C4-2B (cell line): ENCODE results near the gene ZNF200.

ENCODE experiments used
- H3K27ac ChIP-seq: fragments of 450-650 bp; 2 replicates; pipeline ENCODE4 v1.5.1; 2017
- CTCF ChIP-seq: fragments of 450-650 bp; conservative IDR thresholded peaks from 2 replicates; pipeline ENCODE4 v1.5.1; 2017; ENCODE audit warnings: mild to moderate bottlenecking
- ZFX ChIP-seq: fragments of 450-650 bp; IDR thresholded peaks from 2 replicates; pipeline ENCODE4 v1.6.1; 2017

ZNF200 gene

GRCh38 chr16:3234857-3235561 is at the start of gene ZNF200:
TSS of gene ZNF200 (minus strand) at chr16:3235158. CDS start at chr16:3233755, 1,403 bp downstream.
- TF ChIP-seq ZFX (peak; percentile 73; the same call in 1 of the 2 replicates), CTCF (no peak)

GRCh38 chr16:3283543-3284447 is 48.8 kb upstream of the ZNF200 start:
- peak overlapping the region; percentile 92 for H3K27ac ChIP-seq
- peak; percentile 78 for TF ChIP-seq ZFX
- TF ChIP-seq CTCF, result no peak

More at GRCh38 chr16:3234857-3235561, at the start of gene ZNF200:
- peak within 1 kb of the TSS; percentile 87 for H3K27ac ChIP-seq

GRCh38 chr16:3282730-3283542 is 48.0 kb upstream of the ZNF200 start, which contains the start of gene ZNF263:
TSS of gene ZNF263 (plus strand) at chr16:3283491. CDS start at chr16:3283819, 328 bp downstream.
- no peak for TF ChIP-seq ZFX
- no peak for TF ChIP-seq CTCF
- peak within 1 kb of the TSS; percentile 92 for H3K27ac ChIP-seq

- peak overlapping the region; percentile 92 for H3K27ac ChIP-seq
- no peak for TF ChIP-seq CTCF
- TF ChIP-seq ZFX, result peak; percentile 33
Measured at GRCh38 chr16:3282103-3282729, 47.3 kb upstream of the ZNF200 start.

- H3K27ac ChIP-seq, result no peak overlapping the region
- TF ChIP-seq CTCF (no peak), ZFX (no peak)
Measured at GRCh38 chr16:3281222-3281820, 46.4 kb upstream of the ZNF200 start.

- TF ChIP-seq ZFX (no peak), CTCF (no peak)
- no peak overlapping the region for H3K27ac ChIP-seq
Measured at GRCh38 chr16:3276679-3277078, 41.7 kb upstream of the ZNF200 start.
